ENCODE measurements around the gene GALNTL6. TPM values are rescaled to one million over a fixed set of nuclear protein-coding genes. Genes with fewer than 3 reads are reported as not detected.
A peak's percentile ranks its signal among the peaks of the same experiment; 100 is the strongest.

GALNTL6 gene
- total RNA-seq, 1 experiment from 2014 or later = not detected

DNA sequence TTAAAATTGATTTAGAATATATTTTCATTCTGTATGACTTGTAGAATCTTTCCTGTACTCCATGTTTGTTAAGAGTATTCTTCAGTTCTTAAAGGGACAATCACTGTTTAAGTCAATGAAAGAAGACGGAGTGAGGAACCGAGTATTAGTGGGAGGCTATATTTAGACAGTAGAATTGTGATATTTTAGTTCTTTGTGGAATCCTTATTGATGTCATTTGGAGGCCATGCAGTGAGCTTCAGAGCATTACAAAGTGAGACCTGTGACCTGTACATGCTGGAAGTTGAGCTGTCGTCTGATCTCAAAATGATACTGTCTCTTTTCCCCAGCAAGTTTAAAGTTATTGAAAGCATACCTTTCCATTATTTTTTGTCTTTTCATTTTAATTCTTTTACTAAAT lies 394.7 kb downstream of the GALNTL6 start:
- Mint-ChIP-seq H3K9me3 (ENCODE audit: unreplicated experiment) (no peaks in the 10 kb centered on the region), H3K36me3 (ENCODE audit: insufficient read depth, unreplicated experiment) (no peaks in the 10 kb centered on the region), H3K27me3 (ENCODE audit: insufficient read depth, unreplicated experiment) (peaks cover 64% of the 10 kb centered on the region), H3K4me1 (ENCODE audit: insufficient read depth, unreplicated experiment) (no peaks in the 10 kb centered on the region), H3K4me3 (ENCODE audit: unreplicated experiment) (no peak overlapping the region), H3K27ac (ENCODE audit: low read depth, unreplicated experiment) (no peak overlapping the region)
- DNase-seq (ENCODE audit: unreplicated experiment) = no peak
- POLR2A ChIA-PET = no interaction called here
- intact Hi-C loops (cut with micrococcal nuclease) = loop anchor here (10.0 kb wide), 1 partner anchor 1213 kb away; no protein-coding TSS in a partner anchor
- TF ChIP-seq, protein P1, sequence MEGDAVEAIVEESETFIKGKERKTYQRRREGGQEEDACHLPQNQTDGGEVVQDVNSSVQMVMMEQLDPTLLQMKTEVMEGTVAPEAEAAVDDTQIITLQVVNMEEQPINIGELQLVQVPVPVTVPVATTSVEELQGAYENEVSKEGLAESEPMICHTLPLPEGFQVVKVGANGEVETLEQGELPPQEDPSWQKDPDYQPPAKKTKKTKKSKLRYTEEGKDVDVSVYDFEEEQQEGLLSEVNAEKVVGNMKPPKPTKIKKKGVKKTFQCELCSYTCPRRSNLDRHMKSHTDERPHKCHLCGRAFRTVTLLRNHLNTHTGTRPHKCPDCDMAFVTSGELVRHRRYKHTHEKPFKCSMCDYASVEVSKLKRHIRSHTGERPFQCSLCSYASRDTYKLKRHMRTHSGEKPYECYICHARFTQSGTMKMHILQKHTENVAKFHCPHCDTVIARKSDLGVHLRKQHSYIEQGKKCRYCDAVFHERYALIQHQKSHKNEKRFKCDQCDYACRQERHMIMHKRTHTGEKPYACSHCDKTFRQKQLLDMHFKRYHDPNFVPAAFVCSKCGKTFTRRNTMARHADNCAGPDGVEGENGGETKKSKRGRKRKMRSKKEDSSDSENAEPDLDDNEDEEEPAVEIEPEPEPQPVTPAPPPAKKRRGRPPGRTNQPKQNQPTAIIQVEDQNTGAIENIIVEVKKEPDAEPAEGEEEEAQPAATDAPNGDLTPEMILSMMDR (IDR thresholded peaks at IDR 0.05; ENCODE audit: unreplicated experiment) = no peak
- CTCF ChIA-PET = no interaction called here
- BruUV-seq (replicated peaks) = no TSS peak

DNA sequence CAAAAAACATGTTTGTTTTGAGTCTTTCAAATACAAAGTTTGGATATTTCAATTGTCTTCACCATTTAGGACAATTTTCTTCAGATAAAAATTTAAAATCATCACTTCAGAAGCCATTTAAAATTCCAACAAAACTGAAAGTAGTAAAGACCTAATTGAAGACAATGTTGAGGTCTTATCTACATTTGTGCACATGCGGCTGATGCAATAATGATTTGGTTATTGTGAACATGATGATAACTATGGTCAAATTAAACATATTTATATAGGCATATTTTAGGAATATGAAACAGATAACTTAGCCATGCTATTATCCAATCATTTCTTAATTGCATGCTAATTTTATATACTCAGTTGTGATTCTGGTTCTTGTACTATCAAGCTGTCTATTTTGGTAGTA lies 407.5 kb downstream of the GALNTL6 start:
- ChIA-PET CTCF (interaction anchor here (1.3 kb wide), 1 partner anchor 8 kb away, joined by 5 read pairs; no protein-coding TSS in a partner anchor), POLR2A (interaction anchor here (0.6 kb wide), 1 partner anchor 13 kb away, joined by 5 read pairs; no protein-coding TSS in a partner anchor)
- Mint-ChIP-seq H3K27me3 (ENCODE audit: insufficient read depth, unreplicated experiment) (peaks cover 68% of the 10 kb centered on the region), H3K4me3 (ENCODE audit: unreplicated experiment) (no peak overlapping the region), H3K4me1 (ENCODE audit: insufficient read depth, unreplicated experiment) (no peaks in the 10 kb centered on the region), H3K9me3 (ENCODE audit: unreplicated experiment) (no peaks in the 10 kb centered on the region), H3K27ac (ENCODE audit: low read depth, unreplicated experiment) (no peak overlapping the region), H3K36me3 (ENCODE audit: insufficient read depth, unreplicated experiment) (no peaks in the 10 kb centered on the region)
- intact Hi-C loops (cut with micrococcal nuclease) = no loop called here
- TF ChIP-seq, protein P1 (IDR thresholded peaks at IDR 0.05; ENCODE audit: unreplicated experiment) = no peak
- no peak for DNase-seq (ENCODE audit: unreplicated experiment)
- BruUV-seq (replicated peaks) = no TSS peak

DNA sequence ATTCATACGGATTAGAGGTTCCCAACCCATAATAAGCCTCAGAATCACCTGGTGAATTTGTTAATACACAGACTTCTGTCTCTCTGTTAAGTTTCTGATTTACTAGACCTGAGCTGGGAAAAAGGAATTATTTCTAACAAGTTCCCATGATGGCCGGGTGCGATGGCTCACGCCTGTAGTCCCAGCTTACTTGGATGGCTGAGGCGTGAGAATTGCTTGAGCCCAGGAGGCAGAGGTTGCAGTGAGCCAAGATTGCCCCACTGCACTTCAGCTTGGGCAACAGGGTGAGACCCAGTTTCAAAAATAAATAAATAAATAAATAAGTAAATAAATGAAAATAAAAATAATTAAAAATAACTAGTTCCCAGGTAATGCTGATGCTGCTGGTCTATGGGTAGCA lies 412.3 kb downstream of the GALNTL6 start:
- BruUV-seq (replicated peaks) = no TSS peak
- intact Hi-C loops (cut with micrococcal nuclease) = no loop called here
- Mint-ChIP-seq H3K9me3 (ENCODE audit: unreplicated experiment) (no peaks in the 10 kb centered on the region), H3K4me3 (ENCODE audit: unreplicated experiment) (no peak overlapping the region), H3K27me3 (ENCODE audit: insufficient read depth, unreplicated experiment) (peaks cover 86% of the 10 kb centered on the region), H3K36me3 (ENCODE audit: insufficient read depth, unreplicated experiment) (no peaks in the 10 kb centered on the region), H3K27ac (ENCODE audit: low read depth, unreplicated experiment) (no peak overlapping the region), H3K4me1 (ENCODE audit: insufficient read depth, unreplicated experiment) (no peaks in the 10 kb centered on the region)
- CTCF ChIA-PET = no interaction called here
- no peak for DNase-seq (ENCODE audit: unreplicated experiment)
- POLR2A ChIA-PET = interaction anchor here (0.6 to 0.7 kb wide), 2 partner anchors 9 to 1983 kb away, joined by 3 to 4 read pairs; no protein-coding TSS in a partner anchor
- TF ChIP-seq, protein P1 (IDR thresholded peaks at IDR 0.05; ENCODE audit: unreplicated experiment) = no peak

DNA sequence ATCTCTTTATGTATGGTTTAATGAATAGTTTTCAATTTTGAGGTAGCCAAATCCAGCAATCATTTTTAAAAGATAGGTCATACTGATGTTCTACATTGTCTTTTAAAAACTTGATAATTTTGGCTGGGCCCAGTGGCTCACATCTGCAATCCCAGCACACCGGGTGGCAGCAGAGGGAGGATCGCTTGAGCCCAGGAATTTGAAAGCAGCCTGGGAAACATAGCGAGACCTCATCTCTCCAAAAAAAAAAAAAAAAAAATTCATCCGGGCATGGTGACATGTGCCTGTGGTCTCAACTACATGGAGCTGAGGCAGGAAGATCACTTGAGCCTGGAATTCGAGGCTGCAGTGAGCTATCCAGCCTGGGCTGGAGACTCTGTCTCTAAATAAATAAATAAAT lies 419.8 kb downstream of the GALNTL6 start:
- Mint-ChIP-seq H3K4me3 (ENCODE audit: unreplicated experiment) (no peak overlapping the region), H3K27me3 (ENCODE audit: insufficient read depth, unreplicated experiment) (peaks cover 86% of the 10 kb centered on the region), H3K9me3 (ENCODE audit: unreplicated experiment) (no peaks in the 10 kb centered on the region), H3K27ac (ENCODE audit: low read depth, unreplicated experiment) (no peak overlapping the region), H3K4me1 (ENCODE audit: insufficient read depth, unreplicated experiment) (no peaks in the 10 kb centered on the region), H3K36me3 (ENCODE audit: insufficient read depth, unreplicated experiment) (no peaks in the 10 kb centered on the region)
- POLR2A ChIA-PET = interaction anchor here (0.8 kb wide), 1 partner anchor 13 kb away, joined by 5 read pairs; no protein-coding TSS in a partner anchor
- no TSS peak for BruUV-seq (replicated peaks)
- intact Hi-C loops (cut with micrococcal nuclease) = loop anchor here (10.0 kb wide), 1 partner anchor 432 kb away; no protein-coding TSS in a partner anchor
- DNase-seq (ENCODE audit: unreplicated experiment) = peak; percentile 9
- TF ChIP-seq, protein P1 (IDR thresholded peaks at IDR 0.05; ENCODE audit: unreplicated experiment) = no peak
- CTCF ChIA-PET = interaction anchor here (1.1 kb wide), 1 partner anchor 220 kb away, joined by 3 read pairs; no protein-coding TSS in a partner anchor
